ENCODE results near the gene OR5B2. TPM values are rescaled to one million over a fixed set of nuclear protein-coding genes. Genes with fewer than 3 reads are reported as not detected.

OR5B2 gene
- total RNA-seq, 1 donor from 2014 or later = not detected

DNA sequence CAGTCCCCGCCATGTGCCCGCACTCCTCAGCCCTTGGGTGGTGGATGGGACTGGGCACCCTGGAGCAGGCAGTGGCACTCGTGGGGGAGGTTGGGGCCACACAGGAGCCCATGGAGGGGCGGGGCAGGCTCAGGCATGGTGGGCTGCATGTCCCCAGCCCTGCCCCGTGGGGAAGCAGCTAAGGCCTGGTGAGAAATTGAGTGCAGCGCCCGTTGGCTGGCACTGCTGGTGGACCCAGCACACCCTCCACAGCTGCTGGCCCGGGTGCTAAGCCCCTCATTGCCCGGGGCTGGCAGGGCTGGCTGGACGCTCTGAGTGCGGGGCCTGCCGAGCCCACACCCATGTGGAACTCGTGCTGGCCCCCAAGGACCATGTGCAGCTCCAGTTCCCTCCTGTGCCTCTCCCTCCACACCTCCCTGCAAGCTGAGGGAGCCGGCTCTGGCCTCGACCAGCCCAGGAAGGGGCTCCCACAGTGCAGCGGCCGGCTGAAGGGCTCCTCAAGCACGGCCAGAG lies 37.3 kb downstream of the OR5B2 start:
- intact Hi-C loops (cut with DNase I) = no loop called here
- Histone ChIP-seq H3K4me1 (peaks cover 0 to 3% of the 10 kb centered on the region in 2 donors), H3K9me3 (no peaks in the 10 kb centered on the region), H3K4me3 (no peak overlapping the region), H3K27ac (no peak overlapping the region), H3K36me3 (no peaks in the 10 kb centered on the region), H3K27me3 (no peaks in the 10 kb centered on the region)
- DNase-seq (ENCODE audit: low spot score in 2 of 2) = no peak
- TF ChIP-seq CTCF (IDR thresholded peaks at IDR 0.05) = no peak

Other genes with a start within 250 kb of the OR5B2 start
- not detected for gene OR9Q2, start 239.1 kb downstream of the OR5B2 start, total RNA-seq
- gene OR1S2, start 224.0 kb downstream of the OR5B2 start, total RNA-seq = not detected
- not detected for gene OR1S1, start 215.4 kb downstream of the OR5B2 start, total RNA-seq
- not detected for gene OR10Q1, start 199.2 kb downstream of the OR5B2 start, total RNA-seq
- gene OR10W1, start 159.9 kb downstream of the OR5B2 start, total RNA-seq = not detected
- not detected for gene OR5B17, start 69.1 kb downstream of the OR5B2 start, total RNA-seq
- not detected for gene OR5B3, start 21.2 kb downstream of the OR5B2 start, total RNA-seq
- gene OR5B12, start 14.1 kb upstream of the OR5B2 start, total RNA-seq = 2.9 TPM
- gene OR5B21, start 80.0 kb upstream of the OR5B2 start, total RNA-seq = not detected
- gene LPXN, start 147.7 kb upstream of the OR5B2 start, total RNA-seq = 2.1 TPM
- 32.5 TPM for gene ZFP91, start 150.9 kb upstream of the OR5B2 start, total RNA-seq
- 1.9 TPM for gene CNTF, start 194.5 kb upstream of the OR5B2 start, total RNA-seq

Data from ascending aorta (tissue), 2 donors.